Kidney epithelial cell (primary cell): Measurements from ENCODE around the gene CERS4. TPM values are rescaled to one million over a fixed set of nuclear protein-coding genes. Genes with fewer than 3 reads are reported as not detected.

Experiments
- DNase-seq: peaks from one replicate; pipeline ENCODE4 v3.0.0-alpha.2; 2010; ENCODE audit warnings: low read depth
- H3K27me3 ChIP-seq: 2 replicates; pipeline ENCODE4 v1.6.0; 2011; ENCODE audit warnings: low read length; ENCODE audit not compliant: control insufficient read depth, insufficient read depth
- H3K36me3 ChIP-seq: 2 replicates; pipeline ENCODE4 v1.5.1; 2011; ENCODE audit warnings: low read length; ENCODE audit not compliant: control insufficient read depth, insufficient read depth
- H3K4me3 ChIP-seq: 2 replicates; pipeline ENCODE4 v1.5.1; 2011; ENCODE audit warnings: low read depth, mild to moderate bottlenecking, control low read depth, low read length
- CTCF ChIP-seq: IDR thresholded peaks from 2 replicates; pipeline ENCODE4 v1.5.1; 2011; ENCODE audit warnings: mild to moderate bottlenecking, moderate library complexity, low read length, control low read depth, inconsistent platforms; ENCODE audit not compliant: insufficient read depth, poor library complexity, severe bottlenecking
- total RNA-seq: library from RNA; depleted of rRNA; stranded (reverse); fragments of >200 nt; gene quantifications from 2 replicates; pipeline ENCODE4 v1.2.3, GENCODE V29; 2015

The CERS4 gene
- total RNA-seq, 1 donor from 2014 or later: 49.8 TPM

GRCh38 chr19:8238251-8238650, 29.1 kb downstream of the CERS4 start:
- no peak for DNase-seq
- TF ChIP-seq CTCF: no peak
- no peak overlapping the region for H3K4me3 ChIP-seq
- no peaks in the 10 kb centered on the region for H3K27me3 ChIP-seq
- no peaks in the 10 kb centered on the region for H3K36me3 ChIP-seq

- Histone ChIP-seq H3K36me3 (no peaks in the 10 kb centered on the region), H3K4me3 (no peak overlapping the region), H3K27me3 (no peaks in the 10 kb centered on the region)
- DNase-seq: no peak
- TF ChIP-seq CTCF: no peak
Measured at GRCh38 chr19:8239528-8240273, 30.5 kb downstream of the CERS4 start.

GRCh38 chr19:8240274-8241229, 31.4 kb downstream of the CERS4 start:
- no peak for TF ChIP-seq CTCF
- no peak overlapping the region for H3K4me3 ChIP-seq
- peak; percentile 68 for DNase-seq
- H3K36me3 ChIP-seq: no peaks in the 10 kb centered on the region
- H3K27me3 ChIP-seq: no peaks in the 10 kb centered on the region

- DNase-seq: no peak
- H3K4me3 ChIP-seq: no peak overlapping the region
- no peaks in the 10 kb centered on the region for H3K36me3 ChIP-seq
- no peaks in the 10 kb centered on the region for H3K27me3 ChIP-seq
- TF ChIP-seq CTCF: no peak
Measured at GRCh38 chr19:8241646-8242045, 32.5 kb downstream of the CERS4 start.

GRCh38 chr19:8242211-8242821, 33.1 kb downstream of the CERS4 start:
- Histone ChIP-seq H3K36me3 (no peaks in the 10 kb centered on the region), H3K4me3 (no peak overlapping the region), H3K27me3 (no peaks in the 10 kb centered on the region)
- DNase-seq: no peak
- TF ChIP-seq CTCF: no peak
